WI38 (cell line): Measurements from ENCODE around the gene TSPAN6.

ENCODE experiments used
- H3K4me3 ChIP-seq: 2 replicates; pipeline ENCODE4 v1.5.1; 2011; ENCODE audit warnings: low read depth, mild to moderate bottlenecking, control low read depth, low read length
- TF ChIP-seq, protein P1 (sequence below): IDR thresholded peaks from 2 replicates; pipeline ENCODE4 v1.5.1; 2012; ENCODE audit warnings: low read depth, mild to moderate bottlenecking, control low read depth, low read length

TSPAN6 gene

DNA sequence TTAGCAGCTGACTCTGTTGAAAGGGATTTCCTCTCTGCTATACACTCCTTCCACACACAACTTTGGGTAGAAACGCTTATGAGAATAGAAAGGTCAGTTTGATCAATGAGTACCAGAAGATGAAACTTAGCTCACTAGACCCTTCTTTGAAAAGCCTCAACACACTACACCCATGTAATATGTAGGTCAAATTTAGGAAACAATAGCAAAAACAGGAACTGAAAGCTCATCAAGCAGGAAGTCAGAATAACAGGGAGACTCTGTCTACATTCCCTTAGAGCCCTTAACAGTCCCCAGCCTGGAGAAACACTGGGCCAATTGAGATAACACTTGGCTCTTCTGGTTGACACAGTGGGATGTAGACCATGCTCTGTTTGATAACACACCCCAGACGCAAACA, 38.1 kb upstream of the TSPAN6 start:
- TF ChIP-seq, protein P1, sequence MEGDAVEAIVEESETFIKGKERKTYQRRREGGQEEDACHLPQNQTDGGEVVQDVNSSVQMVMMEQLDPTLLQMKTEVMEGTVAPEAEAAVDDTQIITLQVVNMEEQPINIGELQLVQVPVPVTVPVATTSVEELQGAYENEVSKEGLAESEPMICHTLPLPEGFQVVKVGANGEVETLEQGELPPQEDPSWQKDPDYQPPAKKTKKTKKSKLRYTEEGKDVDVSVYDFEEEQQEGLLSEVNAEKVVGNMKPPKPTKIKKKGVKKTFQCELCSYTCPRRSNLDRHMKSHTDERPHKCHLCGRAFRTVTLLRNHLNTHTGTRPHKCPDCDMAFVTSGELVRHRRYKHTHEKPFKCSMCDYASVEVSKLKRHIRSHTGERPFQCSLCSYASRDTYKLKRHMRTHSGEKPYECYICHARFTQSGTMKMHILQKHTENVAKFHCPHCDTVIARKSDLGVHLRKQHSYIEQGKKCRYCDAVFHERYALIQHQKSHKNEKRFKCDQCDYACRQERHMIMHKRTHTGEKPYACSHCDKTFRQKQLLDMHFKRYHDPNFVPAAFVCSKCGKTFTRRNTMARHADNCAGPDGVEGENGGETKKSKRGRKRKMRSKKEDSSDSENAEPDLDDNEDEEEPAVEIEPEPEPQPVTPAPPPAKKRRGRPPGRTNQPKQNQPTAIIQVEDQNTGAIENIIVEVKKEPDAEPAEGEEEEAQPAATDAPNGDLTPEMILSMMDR: no peak
- H3K4me3 ChIP-seq: no peak overlapping the region

DNA sequence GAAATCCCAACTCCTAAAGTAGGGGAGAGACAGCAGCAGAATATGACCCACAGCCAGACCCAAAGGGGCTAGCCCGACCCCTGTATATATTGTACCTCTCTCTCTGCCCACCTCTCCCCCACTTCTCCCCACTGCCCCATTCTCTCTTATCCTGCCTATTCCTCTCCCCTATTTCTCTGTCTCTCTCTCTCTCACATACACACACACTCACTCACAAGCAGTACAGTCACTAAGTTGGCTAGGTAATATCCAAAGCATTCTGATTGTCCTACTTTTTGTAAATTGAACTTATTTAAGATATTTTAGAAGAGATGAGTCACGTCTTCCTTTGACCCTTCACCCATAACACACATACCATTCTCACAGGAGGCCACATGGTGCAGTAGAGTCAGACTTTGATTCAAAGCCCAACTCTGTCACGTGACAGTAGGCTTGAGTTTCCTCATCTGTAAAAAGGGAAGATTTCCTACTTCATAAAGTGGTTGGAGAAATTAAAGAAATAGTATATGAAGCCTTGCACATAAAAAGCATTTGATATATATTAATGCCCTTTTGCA, 36.9 kb upstream of the TSPAN6 start:
- TF ChIP-seq, protein P1: no peak

DNA sequence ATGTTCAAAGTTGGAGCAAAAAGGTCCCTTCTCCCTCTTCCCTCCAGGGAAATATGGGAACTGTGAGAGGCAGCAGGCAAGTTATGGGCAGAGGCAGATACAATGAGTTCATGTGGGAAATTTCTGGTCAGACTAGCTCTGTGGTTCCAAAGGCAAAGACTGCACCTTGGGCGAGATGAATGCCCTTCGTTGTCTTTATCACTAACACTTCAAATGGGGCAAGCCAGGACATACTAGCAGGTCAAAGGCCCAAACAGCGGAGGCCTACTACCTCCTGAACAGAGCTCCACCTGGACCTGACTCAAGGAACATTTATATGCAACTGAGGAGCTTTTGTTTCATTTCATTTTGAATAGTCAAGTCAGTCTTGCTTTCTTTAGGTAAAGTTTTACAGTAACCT, 36.4 kb upstream of the TSPAN6 start:
- TF ChIP-seq, protein P1: no peak
- no peak overlapping the region for H3K4me3 ChIP-seq

More for the DNA sequence above, 36.9 kb upstream of the TSPAN6 start:
- H3K4me3 ChIP-seq: no peak overlapping the region

DNA sequence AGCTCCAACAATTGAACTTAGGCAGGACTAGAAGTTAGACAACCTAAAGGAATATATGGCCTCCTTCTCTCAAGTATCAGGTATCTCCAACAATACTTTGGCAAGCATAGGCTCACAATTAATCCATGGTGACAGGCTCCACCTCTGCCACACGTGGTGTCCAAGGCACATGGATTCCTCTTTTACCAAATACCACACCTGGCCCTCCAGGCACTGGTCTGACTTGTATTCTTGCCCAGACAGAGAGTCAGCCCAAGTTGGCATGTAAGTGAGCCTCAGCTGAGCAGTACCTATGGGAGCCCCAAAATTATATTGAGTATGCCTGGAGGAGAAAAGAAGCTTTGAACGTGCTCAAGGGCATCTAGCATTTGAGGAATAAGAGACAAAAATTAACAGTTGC, 27.0 kb upstream of the TSPAN6 start:
- no peak overlapping the region for H3K4me3 ChIP-seq
- TF ChIP-seq, protein P1: no peak

DNA sequence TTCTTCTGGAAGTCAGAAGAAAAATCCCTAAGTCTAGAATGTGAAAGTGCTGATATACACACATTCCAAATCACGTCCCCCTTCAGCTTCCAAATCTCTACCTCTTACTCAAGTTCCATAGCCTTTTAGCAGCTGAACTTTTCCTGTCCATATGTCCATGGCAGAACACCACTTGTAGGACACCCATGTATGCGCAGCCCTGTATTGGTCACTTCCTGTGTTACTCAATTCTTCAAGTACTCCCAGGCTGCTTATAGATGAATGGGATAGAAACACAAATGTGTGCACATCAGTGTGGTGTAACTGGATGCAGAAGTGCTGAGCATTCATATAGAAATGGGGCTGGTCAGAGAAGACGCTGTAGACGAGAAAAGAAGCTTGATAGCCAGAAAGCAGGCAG, 26.2 kb upstream of the TSPAN6 start:
- H3K4me3 ChIP-seq: no peak overlapping the region
- TF ChIP-seq, protein P1: no peak

DNA sequence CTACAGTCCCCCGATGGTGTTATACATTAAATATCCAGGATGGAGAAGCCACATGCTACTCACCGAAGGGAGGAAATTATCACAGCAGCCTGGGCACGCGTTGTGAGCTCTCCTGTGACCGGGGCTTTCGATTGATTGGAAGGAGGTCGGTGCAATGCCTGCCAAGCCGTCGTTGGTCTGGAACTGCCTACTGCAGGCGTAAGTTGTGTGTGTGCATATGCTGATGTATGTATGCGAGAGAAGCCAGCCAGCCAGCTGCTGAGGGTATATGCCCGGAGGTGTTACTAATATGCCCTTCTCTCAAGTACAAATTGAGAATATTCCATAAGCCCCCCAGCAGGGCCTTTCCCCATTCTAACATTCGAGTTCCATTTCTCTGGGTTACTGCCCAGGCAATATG, 25.6 kb upstream of the TSPAN6 start:
- no peak overlapping the region for H3K4me3 ChIP-seq
- TF ChIP-seq, protein P1: no peak

DNA sequence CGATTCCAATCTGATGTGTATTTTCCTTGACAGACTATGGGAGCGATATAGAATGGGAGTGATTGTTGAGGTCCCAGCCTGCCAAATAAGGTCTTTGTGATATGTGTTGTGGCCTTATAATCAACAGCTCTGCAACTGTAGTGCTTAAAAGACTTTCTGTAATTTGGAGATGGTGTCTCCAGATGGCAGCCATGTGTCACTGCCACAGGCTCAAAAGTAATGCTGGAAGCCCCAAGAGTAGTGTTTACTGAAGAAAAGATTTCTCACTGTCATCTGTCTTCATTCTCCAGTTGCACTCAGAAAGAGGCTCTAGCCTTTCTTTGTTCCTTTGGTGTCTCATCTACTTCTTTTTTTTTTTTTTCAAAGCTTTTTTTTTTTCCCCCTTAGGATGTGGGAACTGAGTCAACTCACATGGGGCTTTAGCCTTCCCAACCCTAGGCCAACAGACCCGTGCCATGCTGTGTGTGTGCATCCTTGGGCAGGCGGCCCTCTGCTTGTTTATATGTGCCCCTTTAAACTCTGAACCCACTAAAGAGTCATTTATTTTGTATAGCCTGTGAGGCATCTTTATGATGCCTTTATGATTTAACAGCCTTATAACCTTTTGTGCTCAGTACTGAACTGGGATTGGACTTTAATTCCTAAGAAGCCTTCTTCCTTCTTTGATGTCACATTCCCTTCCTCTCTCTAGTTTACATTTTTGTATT, 23.0 kb upstream of the TSPAN6 start:
- TF ChIP-seq, protein P1: no peak
- H3K4me3 ChIP-seq: no peak overlapping the region
